DOHH2 (cell line): ENCODE results near the gene FAM124B.

Source experiments
- H3F3A ChIP-seq: fragments of 200-600 bp; sonication (generic), shearing (Covaris generic); 2 replicates; pipeline ENCODE4 v1.6.0; 2016; ENCODE audit warnings: antibody characterized with exemption, mild to moderate bottlenecking; ENCODE audit not compliant: control insufficient read depth, insufficient read depth
- H3K27ac ChIP-seq: fragments of 200-600 bp; sonication (generic); 2 replicates; pipeline ENCODE4 v1.5.1; 2014; ENCODE audit warnings: low read depth, mild to moderate bottlenecking, low read length, moderate library complexity
- H3K27me3 ChIP-seq: fragments of 200-600 bp; sonication (generic); 2 replicates; pipeline ENCODE4 v1.6.1; 2014; ENCODE audit warnings: mild to moderate bottlenecking, low read length, mixed read lengths; ENCODE audit not compliant: control insufficient read depth
- H3K36me3 ChIP-seq: fragments of 200-600 bp; sonication (generic); 2 replicates; pipeline ENCODE4 v1.6.1; 2014; ENCODE audit warnings: mild to moderate bottlenecking, low read length, moderate library complexity, mixed read lengths; ENCODE audit not compliant: control insufficient read depth
- H3K4me1 ChIP-seq: fragments of 200-600 bp; sonication (generic); 2 replicates; pipeline ENCODE4 v1.6.1; 2014; ENCODE audit warnings: mild to moderate bottlenecking, low read length, mixed read lengths; ENCODE audit not compliant: control insufficient read depth
- H3K4me2 ChIP-seq: fragments of 200-600 bp; sonication (generic); 2 replicates; pipeline ENCODE4 v1.6.0; 2014; ENCODE audit warnings: mild to moderate bottlenecking, low read length, moderate library complexity
- H3K4me3 ChIP-seq: fragments of 200-600 bp; sonication (generic); 2 replicates; pipeline ENCODE4 v1.5.1; 2014; ENCODE audit warnings: mild to moderate bottlenecking, low read length, mixed read lengths
- H3K79me2 ChIP-seq: fragments of 200-600 bp; sonication (generic); 2 replicates; pipeline ENCODE4 v1.6.1; 2014; ENCODE audit warnings: mild to moderate bottlenecking, low read length, mixed read lengths; ENCODE audit not compliant: control insufficient read depth
- H3K9me2 ChIP-seq: fragments of 200-600 bp; sonication (generic); replicated peaks from 2 replicates; pipeline ENCODE4 v1.6.1; 2014; ENCODE audit warnings: mild to moderate bottlenecking, low read length, mixed read lengths; ENCODE audit not compliant: control insufficient read depth
- H3K9me3 ChIP-seq: fragments of 200-600 bp; sonication (generic); 2 replicates; pipeline ENCODE4 v1.6.1; 2014; ENCODE audit warnings: antibody characterized with exemption, low read length, mixed read lengths; ENCODE audit not compliant: control insufficient read depth, insufficient read depth
- H4K20me1 ChIP-seq: fragments of 200-600 bp; sonication (generic); 2 replicates; pipeline ENCODE4 v1.6.0; 2014; ENCODE audit warnings: low read depth, mild to moderate bottlenecking, antibody characterized with exemption, low read length, moderate library complexity; ENCODE audit not compliant: control insufficient read depth, insufficient read depth
- EZH2phosphoT487 ChIP-seq: fragments of 200-600 bp; sonication (generic); IDR thresholded peaks from 2 replicates; pipeline ENCODE4 v1.6.1; 2017; ENCODE audit warnings: borderline replicate concordance, mild to moderate bottlenecking, antibody characterized with exemption, low read length, moderate library complexity, mixed read lengths
- TF ChIP-seq, protein P1 (sequence below): fragments of 200-600 bp; sonication (generic); IDR thresholded peaks from one replicate; pipeline ENCODE4 v1.5.1; 2014; ENCODE audit warnings: antibody characterized with exemption, mild to moderate bottlenecking, low read depth, low read length; ENCODE audit not compliant: poor library complexity, severe bottlenecking

Gene FAM124B

GRCh38 chr2:224405841-224406370 lies 4.0 kb upstream of the FAM124B start:
- no peaks in the 10 kb centered on the region for H3K9me2 ChIP-seq
- H3K9me3 ChIP-seq = no peaks in the 10 kb centered on the region; the same call in 1 of the 2 replicates
- no peaks in the 10 kb centered on the region for H3K79me2 ChIP-seq
- H3K4me2 ChIP-seq = no peak overlapping the region
- no peak for TF ChIP-seq EZH2phosphoT487
- TF ChIP-seq, protein P1, sequence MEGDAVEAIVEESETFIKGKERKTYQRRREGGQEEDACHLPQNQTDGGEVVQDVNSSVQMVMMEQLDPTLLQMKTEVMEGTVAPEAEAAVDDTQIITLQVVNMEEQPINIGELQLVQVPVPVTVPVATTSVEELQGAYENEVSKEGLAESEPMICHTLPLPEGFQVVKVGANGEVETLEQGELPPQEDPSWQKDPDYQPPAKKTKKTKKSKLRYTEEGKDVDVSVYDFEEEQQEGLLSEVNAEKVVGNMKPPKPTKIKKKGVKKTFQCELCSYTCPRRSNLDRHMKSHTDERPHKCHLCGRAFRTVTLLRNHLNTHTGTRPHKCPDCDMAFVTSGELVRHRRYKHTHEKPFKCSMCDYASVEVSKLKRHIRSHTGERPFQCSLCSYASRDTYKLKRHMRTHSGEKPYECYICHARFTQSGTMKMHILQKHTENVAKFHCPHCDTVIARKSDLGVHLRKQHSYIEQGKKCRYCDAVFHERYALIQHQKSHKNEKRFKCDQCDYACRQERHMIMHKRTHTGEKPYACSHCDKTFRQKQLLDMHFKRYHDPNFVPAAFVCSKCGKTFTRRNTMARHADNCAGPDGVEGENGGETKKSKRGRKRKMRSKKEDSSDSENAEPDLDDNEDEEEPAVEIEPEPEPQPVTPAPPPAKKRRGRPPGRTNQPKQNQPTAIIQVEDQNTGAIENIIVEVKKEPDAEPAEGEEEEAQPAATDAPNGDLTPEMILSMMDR = no peak
- no peaks in the 10 kb centered on the region for H4K20me1 ChIP-seq
- no peaks in the 10 kb centered on the region for H3F3A ChIP-seq
- no peak overlapping the region for H3K27ac ChIP-seq
- H3K27me3 ChIP-seq = peaks cover 7% of the 10 kb centered on the region; the same call in 1 of the 2 replicates
- no peaks in the 10 kb centered on the region for H3K36me3 ChIP-seq
- no peak overlapping the region for H3K4me3 ChIP-seq
- peaks cover 7% of the 10 kb centered on the region; the same call in 1 of the 2 replicates for H3K4me1 ChIP-seq

- Histone ChIP-seq H3K4me3 (no peak overlapping the region), H3K4me2 (no peak overlapping the region)
- TF ChIP-seq, protein P1 = no peak
- no peak for TF ChIP-seq EZH2phosphoT487
These were observed 3.5 kb upstream of the FAM124B start for GRCh38 chr2:224405412-224405811.

DNA sequence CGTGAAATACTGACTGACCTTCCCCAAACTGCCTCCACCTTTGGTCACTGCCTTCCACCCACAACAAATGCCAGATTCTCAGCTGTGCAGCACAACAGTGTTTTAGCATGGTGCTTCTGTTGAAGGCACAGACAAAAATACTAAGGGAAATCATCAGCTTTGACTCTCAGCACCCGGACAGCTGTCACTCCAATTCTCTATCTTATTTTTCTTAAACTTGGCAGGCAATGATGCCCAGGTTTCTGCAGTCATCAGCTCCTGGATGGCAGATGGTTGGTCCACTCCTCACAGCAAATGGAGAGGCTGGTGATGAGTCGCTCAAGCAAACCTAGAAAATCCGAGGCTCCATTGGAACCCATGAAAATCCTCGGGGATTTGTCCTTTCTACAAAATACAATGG lies 2.9 kb upstream of the FAM124B start:
- no peaks in the 10 kb centered on the region for H3K79me2 ChIP-seq
- H4K20me1 ChIP-seq = no peaks in the 10 kb centered on the region
- no peak overlapping the region for H3K4me3 ChIP-seq
- no peak overlapping the region for H3K27ac ChIP-seq
- no peak overlapping the region for H3K4me2 ChIP-seq
- H3K9me2 ChIP-seq = no peaks in the 10 kb centered on the region
- peaks cover 7% of the 10 kb centered on the region; the same call in 1 of the 2 replicates for H3K4me1 ChIP-seq
- no peaks in the 10 kb centered on the region for H3F3A ChIP-seq
- TF ChIP-seq, protein P1 = no peak
- TF ChIP-seq EZH2phosphoT487 = no peak
- peaks cover 8% of the 10 kb centered on the region; the same call in 1 of the 2 replicates for H3K27me3 ChIP-seq
- no peaks in the 10 kb centered on the region for H3K36me3 ChIP-seq
- no peaks in the 10 kb centered on the region; the same call in 1 of the 2 replicates for H3K9me3 ChIP-seq

More at GRCh38 chr2:224405412-224405811, 3.5 kb upstream of the FAM124B start:
- H3K27ac ChIP-seq = no peak overlapping the region
- peaks cover 7% of the 10 kb centered on the region; the same call in 1 of the 2 replicates for H3K4me1 ChIP-seq
- no peaks in the 10 kb centered on the region for H3K9me2 ChIP-seq
- no peaks in the 10 kb centered on the region for H3K79me2 ChIP-seq
- H3F3A ChIP-seq = no peaks in the 10 kb centered on the region
- no peaks in the 10 kb centered on the region; the same call in 1 of the 2 replicates for H3K9me3 ChIP-seq
- H4K20me1 ChIP-seq = no peaks in the 10 kb centered on the region
- H3K27me3 ChIP-seq = peaks cover 8% of the 10 kb centered on the region; the same call in 1 of the 2 replicates
- no peaks in the 10 kb centered on the region for H3K36me3 ChIP-seq
